Liver (tissue), 3 donors: Measurements from ENCODE around the gene GPR25.

Experiments used
- CTCF ChIP-seq: fragments of 150-350 bp; IDR thresholded peaks from 2 replicates; pipeline ENCODE4 v1.5.1; 2017; ENCODE audit warnings: improper control_type of control experiment, low read depth, low read length; ENCODE audit not compliant: missing input control
- GABPA ChIP-seq, 2 donors: IDR thresholded peaks in 1 of 2; conservative IDR thresholded peaks in 1 of 2; 2 replicates each; pipeline ENCODE4 v1.6.1; 2016; ENCODE audit warnings: antibody characterized with exemption in 2 of 2, mild to moderate bottlenecking in 1 of 2, moderate library complexity in 1 of 2
- RAD21 ChIP-seq, 2 donors: IDR thresholded peaks; 2 replicates each; pipeline ENCODE4 v1.6.1; 2016; ENCODE audit warnings: antibody characterized with exemption in 2 of 2, mild to moderate bottlenecking in 2 of 2
- SP1 ChIP-seq: IDR thresholded peaks from 2 replicates; pipeline ENCODE4 v1.6.1; 2018; ENCODE audit warnings: antibody characterized with exemption, mild to moderate bottlenecking
- YY1 ChIP-seq: IDR thresholded peaks from 2 replicates; pipeline ENCODE4 v1.6.1; 2016; ENCODE audit warnings: antibody characterized with exemption, mild to moderate bottlenecking
- donor health status: healthy.
- donor health status: healthy.

DNA sequence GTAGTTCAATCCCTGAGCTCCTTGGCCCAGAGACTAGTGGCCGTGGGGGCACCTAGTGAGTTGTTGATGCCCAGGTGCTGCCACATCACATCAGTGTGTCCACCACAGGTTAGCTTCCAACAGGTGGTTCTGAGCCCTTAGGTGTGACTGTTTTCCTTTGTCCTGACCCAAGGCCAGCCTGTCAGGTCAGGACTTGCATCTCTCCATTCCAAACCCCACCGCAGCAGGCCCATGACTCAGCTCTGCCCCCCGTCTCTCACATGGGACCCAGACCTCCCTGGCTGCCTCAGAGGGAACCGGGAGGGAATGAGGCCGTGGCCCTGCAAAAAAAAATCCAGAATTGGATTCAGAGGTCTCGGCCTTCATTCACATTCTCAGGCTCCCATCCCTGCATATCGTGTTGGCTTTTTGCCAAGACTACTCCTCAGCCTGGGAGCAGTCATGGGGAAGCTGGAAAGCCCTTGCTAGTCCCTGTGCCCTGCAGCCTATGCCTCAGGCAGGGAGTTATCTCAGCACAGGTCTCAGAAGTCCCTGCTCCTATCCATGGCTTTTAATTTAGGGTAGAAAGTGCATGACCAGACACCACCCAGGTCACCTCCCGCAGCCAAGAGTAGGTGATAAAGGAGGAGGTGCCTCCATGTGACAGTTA is 29.1 kb downstream of the GPR25 start:
- no peak for TF ChIP-seq CTCF
- no peak for TF ChIP-seq SP1
- TF ChIP-seq GABPA (IDR thresholded peaks at IDR 0.05 in 1 of 2, conservative IDR thresholded peaks at IDR 0.05 in 1 of 2), result no peak
- TF ChIP-seq RAD21 (IDR thresholded peaks at IDR 0.05), result no peak
- no peak for TF ChIP-seq YY1
